Activated naive CD8-positive, alpha-beta T cell treated with anti-CD3 and anti-CD28 coated beads, Interleukin-2, amount 50 U/mL, for 24 hours (primary cell): ENCODE results near the gene TOX2.
A peak's percentile ranks its signal among the peaks of the same experiment; 100 is the strongest.
"Not testable (repeated sequence)": the region's sequence is repeated elsewhere in the genome, so short reads cannot be mapped to it uniquely, and the experiment has no call there.

Source experiments
- ATAC-seq: fragments of 150-1000 bp; cut with Tn5 transposase; one replicate; pipeline ENCODE4 v1.10.0; 2021
- DNase-seq: peaks from one replicate; pipeline ENCODE4 v3.0.0; 2021
- H3K27ac Mint-ChIP-seq: one replicate; pipeline ENCODE4 v1.8.0; 2021; ENCODE audit warnings: mild to moderate bottlenecking, mixed read lengths
- H3K27me3 Mint-ChIP-seq: one replicate; pipeline ENCODE4 v1.8.0; 2021; ENCODE audit warnings: mixed read lengths
- H3K36me3 Mint-ChIP-seq: one replicate; pipeline ENCODE4 v1.8.0; 2021; ENCODE audit warnings: low read depth, mixed read lengths
- H3K4me1 Mint-ChIP-seq: one replicate; pipeline ENCODE4 v1.8.0; 2021; ENCODE audit warnings: mixed read lengths
- H3K4me3 Mint-ChIP-seq: one replicate; pipeline ENCODE4 v1.8.0; 2021; ENCODE audit warnings: mild to moderate bottlenecking, moderate library complexity, mixed read lengths
- H3K9me3 Mint-ChIP-seq: one replicate; pipeline ENCODE4 v1.8.0; 2021; ENCODE audit warnings: mixed read lengths

Gene TOX2

GRCh38 chr20:44031781-44032582 lies 117.3 kb downstream of the TOX2 start:
- no peak overlapping the region for H3K27ac Mint-ChIP-seq
- H3K4me3 Mint-ChIP-seq, result no peak overlapping the region
- DNase-seq (no peak), ATAC-seq (no peak)
- no peaks in the 10 kb centered on the region for H3K9me3 Mint-ChIP-seq
- H3K4me1 Mint-ChIP-seq, result peaks cover 35% of the 10 kb centered on the region
- H3K36me3 Mint-ChIP-seq, result no peaks in the 10 kb centered on the region
- peaks cover 33% of the 10 kb centered on the region for H3K27me3 Mint-ChIP-seq

GRCh38 chr20:44032583-44033331 lies 118.1 kb downstream of the TOX2 start:
- Mint-ChIP-seq H3K4me1 (peaks cover 35% of the 10 kb centered on the region), H3K27ac (no peak overlapping the region), H3K36me3 (no peaks in the 10 kb centered on the region), H3K27me3 (peaks cover 32% of the 10 kb centered on the region), H3K9me3 (no peaks in the 10 kb centered on the region), H3K4me3 (no peak overlapping the region)
- no peak for ATAC-seq
- DNase-seq, result no peak

- DNase-seq (no peak), ATAC-seq (no peak)
- Mint-ChIP-seq H3K36me3 (no peaks in the 10 kb centered on the region), H3K27me3 (peaks cover 31% of the 10 kb centered on the region), H3K4me3 (no peak overlapping the region), H3K4me1 (peaks cover 31% of the 10 kb centered on the region), H3K27ac (peak overlapping the region; percentile 4), H3K9me3 (no peaks in the 10 kb centered on the region)
These were observed 118.7 kb downstream of the TOX2 start for GRCh38 chr20:44033344-44033743.

- no peaks in the 10 kb centered on the region for H3K9me3 Mint-ChIP-seq
- no peak overlapping the region for H3K4me3 Mint-ChIP-seq
- ATAC-seq, result no peak
- no peaks in the 10 kb centered on the region for H3K36me3 Mint-ChIP-seq
- no peak overlapping the region for H3K27ac Mint-ChIP-seq
- DNase-seq, result no peak
- H3K4me1 Mint-ChIP-seq, result peaks cover 26% of the 10 kb centered on the region
- peaks cover 25% of the 10 kb centered on the region for H3K27me3 Mint-ChIP-seq
These were observed 119.2 kb downstream of the TOX2 start for GRCh38 chr20:44033873-44034272.

- ATAC-seq, result no peak
- peaks cover 20% of the 10 kb centered on the region for H3K4me1 Mint-ChIP-seq
- DNase-seq, result no peak
- no peaks in the 10 kb centered on the region for H3K36me3 Mint-ChIP-seq
- H3K9me3 Mint-ChIP-seq, result no peaks in the 10 kb centered on the region
- H3K4me3 Mint-ChIP-seq, result no peak overlapping the region
- H3K27me3 Mint-ChIP-seq, result peaks cover 24% of the 10 kb centered on the region
- H3K27ac Mint-ChIP-seq, result no peak overlapping the region
These were observed 119.8 kb downstream of the TOX2 start for GRCh38 chr20:44034451-44034850.

GRCh38 chr20:44034965-44035635 lies 120.4 kb downstream of the TOX2 start:
- peaks cover 19% of the 10 kb centered on the region for H3K27me3 Mint-ChIP-seq
- no peak for ATAC-seq

GRCh38 chr20:44035924-44036323 lies 121.3 kb downstream of the TOX2 start:
- H3K27ac Mint-ChIP-seq, result no peak overlapping the region
- H3K9me3 Mint-ChIP-seq, result no peaks in the 10 kb centered on the region
- H3K4me1 Mint-ChIP-seq, result peaks cover 12% of the 10 kb centered on the region
- no peak for ATAC-seq
- no peak for DNase-seq
- peaks cover 25% of the 10 kb centered on the region for H3K27me3 Mint-ChIP-seq
- H3K36me3 Mint-ChIP-seq, result no peaks in the 10 kb centered on the region
- no peak overlapping the region for H3K4me3 Mint-ChIP-seq

More at GRCh38 chr20:44034965-44035635, 120.4 kb downstream of the TOX2 start:
- H3K4me1 Mint-ChIP-seq, result peaks cover 13% of the 10 kb centered on the region
- H3K9me3 Mint-ChIP-seq, result no peaks in the 10 kb centered on the region
- no peak overlapping the region for H3K27ac Mint-ChIP-seq
- H3K4me3 Mint-ChIP-seq, result no peak overlapping the region
- H3K36me3 Mint-ChIP-seq, result no peaks in the 10 kb centered on the region
- no peak for DNase-seq

- DNase-seq (no peak), ATAC-seq (no peak)
- no peak overlapping the region for H3K4me3 Mint-ChIP-seq
- H3K9me3 Mint-ChIP-seq, result no peaks in the 10 kb centered on the region
- no peak overlapping the region for H3K27ac Mint-ChIP-seq
- H3K36me3 Mint-ChIP-seq, result no peaks in the 10 kb centered on the region
- H3K4me1 Mint-ChIP-seq, result peaks cover 12% of the 10 kb centered on the region
- peaks cover 21% of the 10 kb centered on the region for H3K27me3 Mint-ChIP-seq
These were observed 121.8 kb downstream of the TOX2 start for GRCh38 chr20:44036441-44036840.

GRCh38 chr20:44038681-44039123 lies 124.0 kb downstream of the TOX2 start:
- Mint-ChIP-seq H3K9me3 (peaks cover 3% of the 10 kb centered on the region), H3K36me3 (no peaks in the 10 kb centered on the region), H3K4me3 (no peak overlapping the region), H3K27ac (no peak overlapping the region), H3K4me1 (peaks cover 4% of the 10 kb centered on the region), H3K27me3 (peaks cover 20% of the 10 kb centered on the region)
- DNase-seq, result no peak
- ATAC-seq, result no peak

- H3K27ac Mint-ChIP-seq, result no peak overlapping the region
- ATAC-seq, result no peak
- peaks cover 18% of the 10 kb centered on the region for H3K27me3 Mint-ChIP-seq
- peaks cover 3% of the 10 kb centered on the region for H3K4me1 Mint-ChIP-seq
- no peak for DNase-seq
- H3K4me3 Mint-ChIP-seq, result no peak overlapping the region
- no peaks in the 10 kb centered on the region for H3K36me3 Mint-ChIP-seq
- H3K9me3 Mint-ChIP-seq, result peaks cover 3% of the 10 kb centered on the region
These were observed 124.5 kb downstream of the TOX2 start for GRCh38 chr20:44039147-44039546.

GRCh38 chr20:44039741-44040140 lies 125.1 kb downstream of the TOX2 start:
- Mint-ChIP-seq H3K36me3 (no peaks in the 10 kb centered on the region), H3K27ac (no peak overlapping the region)

GRCh38 chr20:44040202-44040915 lies 125.7 kb downstream of the TOX2 start:
- Mint-ChIP-seq H3K4me1 (peaks cover under 1% of the 10 kb centered on the region), H3K36me3 (no peaks in the 10 kb centered on the region), H3K27me3 (peaks cover 16% of the 10 kb centered on the region), H3K9me3 (peaks cover 3% of the 10 kb centered on the region), H3K27ac (no peak overlapping the region), H3K4me3 (no peak overlapping the region)
- ATAC-seq, result no peak
- no peak for DNase-seq

More at GRCh38 chr20:44039741-44040140, 125.1 kb downstream of the TOX2 start:
- DNase-seq (no peak), ATAC-seq (no peak)
- Mint-ChIP-seq H3K4me3 (no peak overlapping the region), H3K9me3 (peaks cover 3% of the 10 kb centered on the region), H3K4me1 (peaks cover 3% of the 10 kb centered on the region), H3K27me3 (peaks cover 16% of the 10 kb centered on the region)

- Mint-ChIP-seq H3K27ac (no peak overlapping the region), H3K36me3 (no peaks in the 10 kb centered on the region), H3K4me1 (no peaks in the 10 kb centered on the region), H3K4me3 (no peak overlapping the region), H3K9me3 (peaks cover 3% of the 10 kb centered on the region), H3K27me3 (peaks cover 13% of the 10 kb centered on the region)
- ATAC-seq, result no peak
- DNase-seq, result no peak
These were observed 126.3 kb downstream of the TOX2 start for GRCh38 chr20:44041001-44041400.

- H3K9me3 Mint-ChIP-seq, ATAC-seq, H3K36me3 Mint-ChIP-seq, DNase-seq, H3K4me1 Mint-ChIP-seq, H3K27ac Mint-ChIP-seq, H3K27me3 Mint-ChIP-seq, H3K4me3 Mint-ChIP-seq: not testable (repeated sequence)
These were observed 130.1 kb downstream of the TOX2 start for GRCh38 chr20:44044712-44045111.
